Stimulated activated CD8-positive, alpha-beta memory T cell treated with anti-CD3 and anti-CD28 coated beads, Interleukin-2, amount 100 ng/mL, for 1 hour (primary cell): ENCODE results near the gene SLC35F5.
"Not testable (repeated sequence)": the region's sequence is repeated elsewhere in the genome, so short reads cannot be mapped to it uniquely, and the experiment has no call there.

Experiments used
- DNase-seq, 2 donors: peaks; one replicate each; pipeline ENCODE4 v3.0.0-alpha.2; 2020; ENCODE audit warnings: low read depth in 2 of 2

Gene SLC35F5

DNA sequence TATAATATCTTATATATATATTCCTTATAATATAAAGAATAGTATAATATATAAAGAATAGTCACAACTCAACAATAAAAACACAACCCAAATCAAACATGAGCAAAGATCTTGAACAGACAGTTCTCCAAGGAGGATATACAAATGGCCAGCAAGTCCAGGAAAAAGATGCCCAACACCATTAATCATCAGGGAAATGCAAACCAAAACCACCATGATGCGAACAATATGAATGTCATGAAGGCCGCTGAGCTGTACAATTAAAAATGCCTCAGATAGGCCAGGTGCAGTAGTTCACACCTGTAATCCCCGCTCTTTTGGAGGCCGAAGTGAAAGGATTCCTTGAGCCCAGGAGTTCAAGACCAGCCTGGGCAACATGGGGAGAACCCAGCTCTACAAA is 58.9 kb downstream of the SLC35F5 start:
- DNase-seq = no peak

GRCh38 chr2:113694438-113694837 is 62.0 kb downstream of the SLC35F5 start:
- no peak for DNase-seq

GRCh38 chr2:113692698-113693428 is 63.6 kb downstream of the SLC35F5 start:
- no peak for DNase-seq

DNA sequence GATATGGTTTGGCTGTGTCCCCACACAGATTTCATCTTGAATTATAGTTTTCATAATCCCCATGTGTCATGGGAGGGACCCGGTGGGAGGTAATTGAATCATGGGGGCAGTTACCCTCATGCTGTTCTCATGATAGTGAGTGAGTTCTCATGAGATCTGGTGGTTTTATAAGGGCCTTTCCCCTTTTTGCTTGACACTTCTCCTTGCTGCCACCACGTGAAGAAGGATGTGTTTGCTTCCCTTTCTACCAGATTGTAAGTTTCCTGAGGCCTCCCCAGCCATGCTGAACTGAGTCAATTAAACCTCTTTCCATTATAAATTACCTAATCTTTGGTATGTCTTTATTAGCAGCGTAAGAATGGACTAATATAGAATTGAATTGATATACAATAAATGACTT is 65.6 kb downstream of the SLC35F5 start:
- DNase-seq = not testable (repeated sequence)

GRCh38 chr2:113686537-113686936 is 69.9 kb downstream of the SLC35F5 start:
- no peak for DNase-seq

- DNase-seq = no peak
Measured at GRCh38 chr2:113685471-113685870, 71.0 kb downstream of the SLC35F5 start.

- DNase-seq = no peak
Measured at GRCh38 chr2:113679457-113679856, 77.0 kb downstream of the SLC35F5 start.

DNA sequence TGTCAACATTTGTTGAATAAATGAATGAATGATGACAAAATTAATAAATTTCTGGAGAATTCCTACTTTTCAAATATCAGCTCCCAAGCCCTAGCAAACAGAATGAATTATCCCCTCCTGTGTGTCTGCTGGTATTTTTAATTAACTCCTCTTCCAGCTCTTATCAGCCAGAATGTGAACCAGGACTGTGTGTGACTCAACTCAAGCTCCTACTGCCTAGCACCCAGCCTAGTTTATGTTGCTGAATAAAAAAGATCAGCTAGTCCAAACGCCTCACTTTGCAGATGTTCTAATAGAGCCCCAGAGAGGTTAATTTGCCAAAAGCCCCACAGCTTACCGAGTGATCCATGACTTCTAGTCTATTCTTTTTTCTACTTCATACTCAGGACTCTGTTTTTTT is 79.1 kb downstream of the SLC35F5 start:
- no peak for DNase-seq

GRCh38 chr2:113676623-113677266 is 79.7 kb downstream of the SLC35F5 start:
- no peak for DNase-seq

GRCh38 chr2:113675875-113676274 is 80.6 kb downstream of the SLC35F5 start:
- DNase-seq = no peak

DNA sequence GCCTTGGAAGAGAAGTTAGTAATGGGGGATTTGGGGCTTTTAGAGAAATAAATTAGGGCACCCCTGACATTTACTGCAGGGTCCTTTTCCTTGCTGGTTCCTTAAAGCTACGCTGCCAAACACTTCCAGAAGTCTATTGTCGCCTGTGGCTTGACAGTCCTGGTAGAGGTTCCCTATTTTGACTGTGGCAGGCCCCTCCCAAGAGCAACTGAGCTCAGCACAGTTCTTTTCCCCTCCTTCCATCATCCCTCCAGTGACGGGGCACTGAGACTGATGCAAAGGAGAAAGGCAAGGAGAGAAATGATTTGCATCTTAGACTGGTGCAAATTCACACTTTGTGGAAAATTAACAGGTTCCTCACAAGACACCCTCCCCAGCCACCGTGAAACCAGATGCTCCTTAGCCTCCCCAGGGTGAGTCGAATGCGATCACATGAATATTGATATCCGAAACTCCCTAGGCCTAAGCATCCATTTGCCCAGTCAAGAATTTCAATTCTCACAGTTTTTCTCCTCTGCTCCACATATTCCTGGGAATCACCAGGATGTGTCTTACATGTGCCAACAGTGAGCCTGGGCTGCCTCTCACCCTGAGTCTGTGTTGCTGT is 84.0 kb downstream of the SLC35F5 start:
- no peak for DNase-seq

- DNase-seq = not testable (repeated sequence)
Measured at GRCh38 chr2:113669013-113669412, 87.4 kb downstream of the SLC35F5 start.

DNA sequence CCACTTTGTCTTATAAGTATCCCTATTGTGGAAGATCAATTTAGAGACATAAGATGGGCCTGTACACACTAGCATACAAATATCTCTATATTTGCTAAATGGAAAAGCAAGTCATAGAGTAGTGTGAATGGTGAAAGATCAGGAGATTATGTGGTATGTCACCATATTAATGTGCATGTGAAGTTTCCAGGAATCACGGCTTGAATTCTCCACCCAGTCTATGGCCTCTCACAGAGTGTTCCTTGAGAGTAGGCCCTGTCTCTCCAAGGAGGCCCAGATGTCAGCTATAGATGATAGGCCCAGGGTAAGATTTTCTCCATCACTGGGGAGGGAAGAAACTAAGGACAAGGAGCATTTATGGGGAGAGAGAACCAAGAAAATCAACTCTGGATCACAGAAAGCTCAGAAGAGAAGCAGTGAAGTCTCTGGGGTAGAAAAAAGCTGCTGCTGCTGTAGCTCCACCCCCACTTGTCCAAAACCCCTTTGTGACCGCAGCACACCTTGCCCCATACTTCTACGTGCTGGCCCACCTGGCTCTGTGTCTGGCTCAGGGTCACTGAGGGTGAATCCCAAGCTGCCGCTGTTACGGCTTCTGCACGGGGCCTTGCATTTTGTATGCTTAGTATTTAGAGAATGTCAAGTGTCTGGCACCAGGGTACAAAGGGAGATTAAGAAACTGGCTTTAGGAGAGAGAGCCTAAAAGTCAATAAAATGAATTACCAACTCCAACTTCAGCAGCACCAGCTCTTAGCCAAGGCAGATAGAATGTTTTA is 91.5 kb downstream of the SLC35F5 start:
- DNase-seq = not testable (repeated sequence)

DNA sequence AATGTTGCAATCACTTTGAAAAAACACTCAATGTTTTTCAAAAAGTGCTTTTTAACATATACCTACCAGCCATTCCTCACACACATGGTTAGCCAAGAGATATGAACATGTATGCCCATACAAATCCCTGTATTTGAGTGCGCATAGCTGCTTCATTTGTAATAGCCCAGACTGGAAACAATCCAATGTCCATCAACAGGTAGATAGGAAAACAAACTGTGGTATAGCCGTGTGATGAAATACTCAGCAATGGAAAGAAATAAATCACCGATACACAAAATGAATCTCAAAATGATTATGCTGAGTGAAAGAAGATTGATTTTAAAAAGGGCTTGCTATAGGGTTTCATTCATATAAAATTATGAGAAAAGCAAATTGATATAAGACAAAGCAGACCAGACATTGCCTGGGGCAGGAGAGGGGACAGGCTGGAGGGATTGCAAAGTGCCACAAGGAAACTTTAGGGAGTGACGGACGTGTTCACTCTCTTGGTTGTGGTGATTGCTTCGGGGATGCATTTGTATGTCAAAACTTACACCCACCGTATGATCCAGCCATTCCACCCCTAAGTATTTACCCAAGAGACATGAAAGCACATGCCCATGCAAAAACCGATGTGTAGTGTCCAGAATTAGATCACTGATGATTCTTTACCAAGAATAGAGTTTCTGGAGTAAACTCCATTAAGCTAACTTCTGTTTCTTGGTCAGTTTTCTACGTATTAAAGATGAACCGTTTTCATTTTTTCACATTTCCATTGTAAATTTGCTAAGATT is 93.0 kb downstream of the SLC35F5 start:
- DNase-seq = not testable (repeated sequence)
